Measurements from ENCODE around the gene ATP7B. TPM values are rescaled to one million over a fixed set of nuclear protein-coding genes. Genes with fewer than 3 reads are reported as not detected.

ATP7B gene
- total RNA-seq, 1 donor from 2014 or later: 5.8 TPM

- Histone ChIP-seq H3K4me3 (no peak overlapping the region), H3K36me3 (no peaks in the 10 kb centered on the region), H3K9me3 (no peaks in the 10 kb centered on the region), H3K27me3 (no peaks in the 10 kb centered on the region), H3K4me1 (no peaks in the 10 kb centered on the region), H3K27ac (no peak overlapping the region)
- TF ChIP-seq CTCF (IDR thresholded peaks at IDR 0.05): no peak
- no peak for DNase-seq
- no peak for ATAC-seq
- intact Hi-C loops (cut with DNase I): no loop called here
These were observed 90.5 kb downstream of the ATP7B start for GRCh38 chr13:51920786-51921185.

GRCh38 chr13:51920267-51920666 lies 91.0 kb downstream of the ATP7B start:
- DNase-seq (no peak), ATAC-seq (no peak)
- H3K9me3 ChIP-seq: no peaks in the 10 kb centered on the region
- no peaks in the 10 kb centered on the region for H3K27me3 ChIP-seq
- no peaks in the 10 kb centered on the region for H3K36me3 ChIP-seq
- H3K4me3 ChIP-seq: no peak overlapping the region
- TF ChIP-seq CTCF (IDR thresholded peaks at IDR 0.05): no peak
- H3K4me1 ChIP-seq: no peaks in the 10 kb centered on the region
- intact Hi-C loops (cut with DNase I): no loop called here
- no peak overlapping the region for H3K27ac ChIP-seq

GRCh38 chr13:51919531-51919930 lies 91.7 kb downstream of the ATP7B start:
- Histone ChIP-seq H3K27ac (no peak overlapping the region), H3K4me1 (no peaks in the 10 kb centered on the region), H3K9me3 (no peaks in the 10 kb centered on the region), H3K36me3 (no peaks in the 10 kb centered on the region), H3K27me3 (no peaks in the 10 kb centered on the region), H3K4me3 (no peak overlapping the region)
- DNase-seq (no peak), ATAC-seq (no peak)
- TF ChIP-seq CTCF (IDR thresholded peaks at IDR 0.05): no peak
- intact Hi-C loops (cut with DNase I): no loop called here

GRCh38 chr13:51916962-51917361 lies 94.3 kb downstream of the ATP7B start:
- ATAC-seq (no peak), DNase-seq (no peak)
- Histone ChIP-seq H3K4me3 (no peak overlapping the region), H3K27ac (no peak overlapping the region), H3K27me3 (no peaks in the 10 kb centered on the region), H3K9me3 (no peaks in the 10 kb centered on the region), H3K4me1 (no peaks in the 10 kb centered on the region), H3K36me3 (no peaks in the 10 kb centered on the region)
- no peak for TF ChIP-seq CTCF (IDR thresholded peaks at IDR 0.05)
- intact Hi-C loops (cut with DNase I): no loop called here

- Histone ChIP-seq H3K4me3 (no peak overlapping the region), H3K27ac (no peak overlapping the region), H3K9me3 (no peaks in the 10 kb centered on the region), H3K4me1 (no peaks in the 10 kb centered on the region), H3K36me3 (no peaks in the 10 kb centered on the region), H3K27me3 (no peaks in the 10 kb centered on the region)
- DNase-seq (no peak), ATAC-seq (no peak)
- no peak for TF ChIP-seq CTCF (IDR thresholded peaks at IDR 0.05)
- intact Hi-C loops (cut with DNase I): no loop called here
These were observed 95.0 kb downstream of the ATP7B start for GRCh38 chr13:51916051-51916818.

- Histone ChIP-seq H3K4me3 (no peak overlapping the region), H3K4me1 (no peaks in the 10 kb centered on the region), H3K27ac (no peak overlapping the region), H3K36me3 (no peaks in the 10 kb centered on the region), H3K9me3 (no peaks in the 10 kb centered on the region), H3K27me3 (no peaks in the 10 kb centered on the region)
- intact Hi-C loops (cut with DNase I): no loop called here
- ATAC-seq: no peak
- no peak for DNase-seq
- TF ChIP-seq CTCF (IDR thresholded peaks at IDR 0.05): no peak
These were observed 97.1 kb downstream of the ATP7B start for GRCh38 chr13:51914137-51914493.

Measured in upper lobe of right lung (tissue), 1 donor.